HG03575 (cell line): ENCODE measurements around the gene SPTB.

Source experiments
- ATAC-seq: cut with Tn5 transposase; IDR thresholded peaks from one replicate; pipeline ENCODE4 v1.9.1; 2021; ENCODE audit not compliant: unreplicated experiment, insufficient number of reproducible peaks, low FRiP score; ENCODE audit errors: extremely low read depth

The SPTB gene

GRCh38 chr14:64804754-64805260 is 74.9 kb downstream of the SPTB start:
- ATAC-seq = no peak

- no peak for ATAC-seq
These were observed 77.9 kb downstream of the SPTB start for GRCh38 chr14:64801800-64802199.

GRCh38 chr14:64801046-64801445 is 78.7 kb downstream of the SPTB start:
- ATAC-seq = no peak

DNA sequence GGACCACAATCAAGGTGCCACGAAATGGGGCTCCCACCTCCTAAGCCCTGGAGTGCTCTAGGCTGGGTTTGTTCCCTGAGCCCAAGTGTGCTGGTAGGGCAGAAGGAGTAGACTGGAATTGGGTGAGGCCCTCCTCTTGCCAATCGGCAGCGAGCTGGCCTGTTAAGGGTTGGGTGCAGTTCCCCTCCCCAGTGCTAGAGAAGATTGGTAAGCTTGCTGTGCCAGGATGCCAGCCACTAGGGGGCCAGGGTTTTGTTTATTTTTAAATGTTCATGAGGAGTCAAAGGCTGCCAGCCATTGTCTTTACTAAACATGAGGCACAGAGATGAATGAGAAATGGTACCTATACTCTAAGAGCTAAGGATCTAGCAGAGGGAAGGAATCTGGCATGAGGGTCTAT is 79.7 kb downstream of the SPTB start:
- no peak for ATAC-seq

DNA sequence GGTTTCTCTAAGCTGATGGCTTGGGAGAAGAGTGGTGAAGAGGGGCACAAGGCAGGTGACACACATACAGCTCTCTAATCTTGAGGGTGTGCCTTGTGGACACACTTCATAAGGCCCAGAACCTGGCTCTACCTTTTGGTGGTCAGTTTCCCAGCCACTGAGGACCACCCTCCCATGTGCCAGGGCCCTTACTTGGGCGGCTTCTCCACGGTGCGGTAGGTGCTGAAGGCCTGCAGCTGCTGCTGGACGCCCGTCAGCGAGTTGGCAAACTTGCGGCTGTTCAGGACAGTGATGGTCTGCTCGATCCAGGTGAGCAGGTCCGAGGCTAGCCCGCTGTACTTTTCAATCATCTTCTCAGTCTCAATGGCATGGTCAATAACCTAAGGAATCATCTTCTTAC is 80.2 kb downstream of the SPTB start:
- ATAC-seq = no peak

DNA sequence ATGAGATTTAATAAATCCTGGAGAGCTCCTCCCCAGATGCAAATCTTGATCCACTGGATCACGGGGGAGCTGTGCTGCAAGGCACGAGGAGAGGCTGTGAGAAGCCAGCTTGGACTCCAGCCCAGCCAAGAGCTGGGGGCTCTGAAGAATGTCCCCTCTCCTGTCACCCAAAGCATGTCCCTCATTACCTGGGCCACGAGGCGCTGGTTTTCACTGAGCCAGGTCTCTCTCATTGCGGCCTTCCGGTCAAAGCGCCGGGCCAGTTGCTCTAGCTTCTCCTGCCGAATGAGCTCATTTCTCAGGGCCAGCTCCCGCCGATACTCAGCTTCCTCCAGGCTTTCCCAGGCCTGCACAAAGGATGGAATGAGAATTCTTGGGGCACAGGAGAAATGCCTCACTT is 83.3 kb downstream of the SPTB start:
- no peak for ATAC-seq

GRCh38 chr14:64795921-64796320 is 83.8 kb downstream of the SPTB start:
- no peak for ATAC-seq

- ATAC-seq = no peak
These were observed 84.5 kb downstream of the SPTB start for GRCh38 chr14:64795211-64795610.

GRCh38 chr14:64792871-64793560 is 86.7 kb downstream of the SPTB start:
- ATAC-seq = no peak

DNA sequence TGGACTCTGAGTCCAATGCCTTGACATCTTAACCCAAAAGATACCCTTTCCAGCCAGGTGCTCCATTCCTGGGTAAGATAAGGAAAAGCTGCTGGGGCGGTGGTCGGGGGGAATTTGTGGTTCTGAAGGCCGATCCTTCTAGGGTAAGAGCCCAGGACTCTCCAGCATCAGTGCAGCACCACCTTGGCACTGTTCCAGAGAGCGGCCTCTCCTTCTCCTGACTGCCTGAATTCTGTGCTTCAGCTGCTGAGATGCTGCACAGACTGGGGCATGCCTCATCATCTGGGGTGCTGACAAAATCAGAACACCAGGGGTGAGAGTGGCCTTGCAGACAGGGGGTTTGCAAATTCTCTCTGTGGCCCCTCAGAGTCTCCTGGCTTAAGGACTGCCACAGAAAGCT is 87.5 kb downstream of the SPTB start:
- ATAC-seq = no peak

DNA sequence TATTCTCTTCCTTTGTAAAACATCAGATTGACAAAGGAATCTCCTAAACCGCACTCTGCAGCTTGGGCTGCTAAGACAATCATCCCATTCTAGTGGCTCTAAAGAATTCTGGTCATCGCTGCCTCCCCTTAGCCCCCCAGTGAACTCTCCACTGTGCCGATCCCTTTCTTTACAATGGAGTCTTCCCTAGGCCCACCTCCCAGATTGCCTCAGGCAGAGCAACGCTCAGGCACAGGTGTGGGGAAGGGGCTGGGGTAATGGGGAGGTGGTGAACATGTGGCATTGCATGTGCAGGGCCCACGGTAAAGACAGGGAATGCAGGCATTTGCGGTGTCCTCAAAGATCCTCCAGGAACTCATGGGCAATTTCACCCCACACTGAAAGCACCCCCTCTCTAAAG is 89.2 kb downstream of the SPTB start:
- ATAC-seq = no peak

DNA sequence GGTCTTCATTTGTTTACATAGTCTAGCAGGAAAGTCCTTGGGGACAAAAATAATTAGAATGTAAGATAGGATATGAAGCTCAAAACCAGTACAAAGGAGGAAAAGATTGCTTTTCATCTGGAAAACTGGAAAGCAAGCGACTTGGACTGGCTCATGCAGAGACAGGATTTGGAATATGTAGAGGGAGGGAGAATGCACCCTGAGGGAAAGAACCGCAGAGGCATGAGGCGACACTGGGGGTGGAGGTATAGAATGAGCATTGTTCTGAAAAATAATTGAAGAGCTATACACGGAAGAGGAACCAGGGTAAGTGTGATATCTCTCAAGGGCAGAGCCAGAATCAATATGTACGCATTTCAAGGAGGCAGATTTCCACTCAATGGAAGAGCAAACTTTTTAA is 90.0 kb downstream of the SPTB start:
- ATAC-seq = no peak

DNA sequence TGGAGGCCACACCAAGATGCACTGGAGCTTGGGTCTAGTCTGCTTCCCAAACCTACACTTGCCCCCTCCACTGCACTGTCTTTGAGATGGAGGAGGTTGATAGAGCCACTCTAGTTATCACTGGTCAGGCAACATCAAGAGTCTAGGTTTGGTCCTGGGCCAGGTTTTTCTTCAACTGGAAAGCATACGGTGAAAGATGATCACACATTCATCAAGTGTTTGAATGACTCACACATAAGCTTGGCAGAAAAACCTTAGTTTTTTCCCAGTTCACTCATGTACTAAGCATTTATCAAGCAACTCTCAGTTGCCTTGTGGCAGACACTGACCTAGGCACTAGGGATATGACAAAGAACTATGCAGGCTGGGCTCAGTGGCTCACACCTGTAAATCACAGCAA is 91.0 kb downstream of the SPTB start:
- no peak for ATAC-seq

DNA sequence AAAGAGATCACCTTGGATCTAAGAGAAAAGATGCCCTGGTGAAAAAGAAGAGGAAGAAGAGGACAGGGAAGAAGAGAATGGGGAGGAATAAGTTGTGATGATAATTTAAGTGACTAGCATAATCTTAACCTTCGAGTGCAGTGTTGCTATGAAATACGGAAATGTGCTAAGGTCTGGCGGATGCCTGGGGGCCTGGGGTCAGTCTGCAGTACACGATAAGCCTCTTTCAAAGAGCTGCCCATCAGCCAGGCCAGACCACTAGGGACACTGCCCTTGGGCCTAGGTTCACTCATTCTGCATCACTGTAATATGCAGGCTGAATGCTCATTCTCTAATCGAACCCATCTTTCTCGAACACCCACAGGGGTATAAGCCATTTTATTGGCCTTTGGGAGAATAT is 92.1 kb downstream of the SPTB start:
- ATAC-seq = no peak

DNA sequence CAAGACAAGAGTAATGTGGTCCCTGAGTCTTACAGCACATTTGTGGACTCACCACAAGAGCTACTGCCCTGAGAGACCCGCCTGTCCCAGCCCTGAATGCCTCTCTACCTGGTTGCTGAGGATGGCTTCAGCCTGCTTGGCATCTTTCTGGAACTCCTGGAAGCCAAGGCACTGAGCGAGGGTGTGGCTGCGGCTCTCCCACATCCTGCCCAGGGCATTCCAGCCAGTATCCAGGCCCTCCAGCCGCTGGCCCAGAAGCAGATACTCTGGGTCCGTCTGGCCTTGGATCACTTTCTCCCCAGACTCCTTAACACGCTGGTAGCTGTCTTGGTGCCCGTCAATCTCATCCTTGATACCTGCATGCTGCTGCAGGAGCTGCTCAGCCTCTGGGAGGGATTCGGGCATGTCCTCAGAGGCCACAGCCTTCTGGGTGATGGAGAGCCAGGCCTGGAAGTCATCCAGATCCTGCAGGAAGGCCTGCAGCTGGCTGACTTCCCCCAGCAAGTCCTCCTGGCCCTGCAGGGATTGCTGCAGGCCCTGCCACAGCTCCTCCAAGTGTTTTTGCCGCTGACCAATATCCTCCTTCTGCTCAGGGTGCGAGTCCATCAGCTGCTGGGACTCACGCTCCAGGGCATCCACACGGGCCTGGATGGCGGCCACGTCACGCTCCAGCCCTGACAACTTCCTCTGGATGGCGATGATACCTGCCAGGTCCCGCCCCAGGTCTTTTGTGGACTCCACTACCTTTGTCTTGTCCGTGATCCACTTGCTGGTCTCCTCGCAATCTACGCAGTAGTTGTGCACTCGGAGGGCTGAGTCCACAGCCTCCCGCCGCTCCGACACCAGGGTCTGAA is 93.2 kb downstream of the SPTB start:
- no peak for ATAC-seq

GRCh38 chr14:64784006-64784405 is 95.7 kb downstream of the SPTB start:
- ATAC-seq = no peak

DNA sequence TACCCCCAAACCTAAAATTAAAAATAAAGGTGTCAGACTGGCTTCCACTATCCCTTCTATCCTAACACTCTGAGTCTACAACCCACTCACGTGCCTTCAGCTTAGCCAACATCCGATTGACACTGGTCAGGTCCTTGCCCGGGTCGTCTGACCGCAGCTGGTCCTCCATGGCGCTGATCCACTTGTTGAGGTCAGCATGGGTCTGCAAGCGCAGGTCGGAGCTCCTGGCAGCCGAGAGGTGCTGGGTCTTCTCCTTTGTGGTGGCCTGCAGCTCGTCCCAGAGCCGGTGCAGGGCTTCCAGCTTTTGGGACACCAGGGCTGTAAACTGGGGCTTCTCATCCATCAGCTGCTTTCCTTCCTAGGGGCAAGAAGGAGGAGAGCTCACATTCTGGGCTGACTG is 97.5 kb downstream of the SPTB start:
- ATAC-seq = no peak

DNA sequence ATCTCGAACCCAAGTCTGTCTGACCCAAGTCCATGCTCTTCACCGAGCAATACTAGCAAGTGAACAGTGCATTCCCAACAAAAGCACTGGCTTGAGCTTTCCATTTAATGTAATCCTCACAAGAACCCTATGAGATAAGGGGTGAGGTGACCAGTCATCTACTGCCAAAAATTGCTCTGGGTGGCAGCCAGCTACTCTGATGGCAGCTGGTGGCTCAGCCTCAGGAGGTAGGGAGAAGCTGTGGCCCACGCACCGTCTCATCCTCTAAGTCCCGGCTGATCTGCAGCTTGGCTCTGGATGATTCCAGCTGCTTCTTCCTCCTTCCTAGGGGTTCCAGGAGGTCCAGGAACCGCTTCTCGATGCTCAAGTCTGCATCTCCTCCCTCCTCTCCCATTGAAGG is 100.2 kb downstream of the SPTB start:
- no peak for ATAC-seq

- ATAC-seq = no peak
These were observed 101.5 kb downstream of the SPTB start for GRCh38 chr14:64778104-64778754.

DNA sequence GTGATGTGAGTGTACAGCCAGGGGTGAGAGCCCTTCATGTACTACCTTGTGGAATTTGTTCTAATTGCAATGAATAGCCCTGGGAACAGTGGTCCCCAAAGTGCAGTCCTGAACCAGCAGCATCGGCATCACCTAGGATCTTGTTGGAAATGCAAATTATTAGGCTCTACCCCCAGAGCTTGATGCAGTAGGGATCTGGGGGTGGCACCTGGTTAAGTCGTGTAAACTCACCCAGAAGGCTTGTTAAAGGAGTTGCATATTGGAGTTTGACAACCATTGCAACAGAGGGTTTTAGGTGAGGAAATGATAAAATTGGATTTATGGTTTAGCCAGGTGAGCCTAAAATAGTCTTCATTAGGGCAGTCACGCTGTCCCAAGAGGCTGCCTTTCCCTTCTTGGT is 102.2 kb downstream of the SPTB start:
- no peak for ATAC-seq
